Duodenal mucosa (tissue), 2 donors: ENCODE results near the gene CEP128.
A peak's percentile ranks its signal among the peaks of the same experiment; 100 is the strongest.

Experiments
- H3K27ac ChIP-seq: one replicate; pipeline ENCODE4 v1.7.0; 2013; ENCODE audit warnings: low read depth, low read length
- H3K27me3 ChIP-seq, 2 donors: one replicate each; pipeline ENCODE4 v1.7.0; 2013; ENCODE audit warnings: low read length in 2 of 2, control low read depth in 1 of 2; ENCODE audit not compliant: insufficient read depth in 2 of 2, control insufficient read depth in 1 of 2
- H3K36me3 ChIP-seq, 2 donors: one replicate each; pipeline ENCODE4 v1.7.0; 2013; ENCODE audit warnings: low read length in 2 of 2, control low read depth in 1 of 2; ENCODE audit not compliant: insufficient read depth in 2 of 2, control insufficient read depth in 1 of 2
- H3K4me1 ChIP-seq, 2 donors: one replicate each; pipeline ENCODE4 v1.7.0; 2013; ENCODE audit warnings: low read length in 2 of 2, control low read depth in 1 of 2; ENCODE audit not compliant: insufficient read depth in 2 of 2, control insufficient read depth in 1 of 2
- H3K4me3 ChIP-seq, 2 donors: one replicate each; pipeline ENCODE4 v1.7.0; 2013; ENCODE audit warnings: low read length in 2 of 2, low read depth in 1 of 2
- H3K9ac ChIP-seq, 2 donors: one replicate each; pipeline ENCODE4 v1.7.0; 2013; ENCODE audit warnings: low read length in 2 of 2, low read depth in 1 of 2
- H3K9me3 ChIP-seq, 2 donors: one replicate each; pipeline ENCODE4 v1.7.0; 2013; ENCODE audit warnings: low read length in 2 of 2, control low read depth in 1 of 2; ENCODE audit not compliant: control insufficient read depth in 1 of 2

CEP128 gene

GRCh38 chr14:80941241-80942185 lies at the start of gene CEP128:
Gene CEP128 (minus strand): TSS chr14:80941738.
- Histone ChIP-seq H3K36me3 (no peaks in the 10 kb centered on the region), H3K9me3 (no peaks in the 10 kb centered on the region), H3K9ac (peak within 1 kb of the TSS; percentile 59 to 65), H3K4me1 (peaks cover 10 to 13% of the 10 kb centered on the region in 2 donors), H3K4me3 (peak within 1 kb of the TSS; percentile 88 to 92), H3K27ac (no peak within 1 kb of the TSS), H3K27me3 (no peaks in the 10 kb centered on the region)

- H3K36me3 ChIP-seq, result no peaks in the 10 kb centered on the region
- H3K4me1 ChIP-seq, result no peaks in the 10 kb centered on the region
- H3K9me3 ChIP-seq, result no peaks in the 10 kb centered on the region
- H3K4me3 ChIP-seq, result no peak overlapping the region
- H3K27ac ChIP-seq, result no peak overlapping the region
- H3K27me3 ChIP-seq, result peaks cover 3% of the 10 kb centered on the region in 2 donors
- H3K9ac ChIP-seq, result no peak overlapping the region
Observed at GRCh38 chr14:80988735-80989429, 47.3 kb upstream of the CEP128 start.

GRCh38 chr14:80988192-80988591 lies 46.7 kb upstream of the CEP128 start:
- peaks cover 3% of the 10 kb centered on the region in 2 donors for H3K27me3 ChIP-seq
- H3K4me1 ChIP-seq, result no peaks in the 10 kb centered on the region
- H3K36me3 ChIP-seq, result no peaks in the 10 kb centered on the region
- no peak overlapping the region for H3K27ac ChIP-seq
- no peaks in the 10 kb centered on the region for H3K9me3 ChIP-seq
- H3K9ac ChIP-seq, result no peak overlapping the region
- no peak overlapping the region for H3K4me3 ChIP-seq

- H3K27me3 ChIP-seq, result peaks cover 3% of the 10 kb centered on the region in 2 donors
- no peak overlapping the region for H3K9ac ChIP-seq
Observed at GRCh38 chr14:80987235-80988032, 45.9 kb upstream of the CEP128 start.

GRCh38 chr14:80982711-80983110 lies 41.2 kb upstream of the CEP128 start:
- Histone ChIP-seq H3K27ac (no peak overlapping the region), H3K27me3 (no peaks in the 10 kb centered on the region), H3K4me1 (no peaks in the 10 kb centered on the region), H3K4me3 (no peak overlapping the region), H3K36me3 (no peaks in the 10 kb centered on the region), H3K9me3 (no peaks in the 10 kb centered on the region), H3K9ac (no peak overlapping the region)

More at GRCh38 chr14:80987235-80988032, 45.9 kb upstream of the CEP128 start:
- Histone ChIP-seq H3K27ac (no peak overlapping the region), H3K36me3 (no peaks in the 10 kb centered on the region), H3K4me1 (no peaks in the 10 kb centered on the region), H3K4me3 (no peak overlapping the region), H3K9me3 (no peaks in the 10 kb centered on the region)

GRCh38 chr14:80981673-80982072 lies 40.1 kb upstream of the CEP128 start:
- H3K4me1 ChIP-seq, result no peaks in the 10 kb centered on the region
- H3K36me3 ChIP-seq, result no peaks in the 10 kb centered on the region
- no peak overlapping the region for H3K4me3 ChIP-seq
- no peak overlapping the region for H3K9ac ChIP-seq
- H3K27me3 ChIP-seq, result no peaks in the 10 kb centered on the region
- no peaks in the 10 kb centered on the region for H3K9me3 ChIP-seq
- H3K27ac ChIP-seq, result no peak overlapping the region

- Histone ChIP-seq H3K4me3 (no peak overlapping the region), H3K27me3 (no peaks in the 10 kb centered on the region), H3K4me1 (no peaks in the 10 kb centered on the region), H3K27ac (no peak overlapping the region), H3K9me3 (no peaks in the 10 kb centered on the region), H3K36me3 (no peaks in the 10 kb centered on the region), H3K9ac (no peak overlapping the region)
Observed at GRCh38 chr14:80981156-80981555, 39.6 kb upstream of the CEP128 start.

- Histone ChIP-seq H3K4me1 (no peaks in the 10 kb centered on the region), H3K27me3 (no peaks in the 10 kb centered on the region), H3K4me3 (no peak overlapping the region), H3K9ac (no peak overlapping the region), H3K9me3 (no peaks in the 10 kb centered on the region), H3K36me3 (no peaks in the 10 kb centered on the region), H3K27ac (no peak overlapping the region)
Observed at GRCh38 chr14:80979951-80980350, 38.4 kb upstream of the CEP128 start.

GRCh38 chr14:80978403-80978802 lies 36.9 kb upstream of the CEP128 start:
- H3K4me3 ChIP-seq, result no peak overlapping the region
- no peak overlapping the region for H3K9ac ChIP-seq
- H3K27me3 ChIP-seq, result peaks cover 0 to 2% of the 10 kb centered on the region in 2 donors

More at GRCh38 chr14:80978403-80978802, 36.9 kb upstream of the CEP128 start:
- Histone ChIP-seq H3K36me3 (no peaks in the 10 kb centered on the region), H3K4me1 (no peaks in the 10 kb centered on the region), H3K27ac (no peak overlapping the region), H3K9me3 (no peaks in the 10 kb centered on the region)
